GM19043 (cell line): ENCODE data around the gene LRRC37B.
"Not testable (repeated sequence)": the region's sequence is repeated elsewhere in the genome, so short reads cannot be mapped to it uniquely, and the experiment has no call there.

Experiments used
- ATAC-seq: cut with Tn5 transposase; IDR thresholded peaks from one replicate; pipeline ENCODE4 v1.9.1; 2021; ENCODE audit warnings: low read depth; ENCODE audit not compliant: unreplicated experiment

The LRRC37B gene

GRCh38 chr17:32041306-32041875 is 34.2 kb downstream of the LRRC37B start:
- ATAC-seq = not testable (repeated sequence)

DNA sequence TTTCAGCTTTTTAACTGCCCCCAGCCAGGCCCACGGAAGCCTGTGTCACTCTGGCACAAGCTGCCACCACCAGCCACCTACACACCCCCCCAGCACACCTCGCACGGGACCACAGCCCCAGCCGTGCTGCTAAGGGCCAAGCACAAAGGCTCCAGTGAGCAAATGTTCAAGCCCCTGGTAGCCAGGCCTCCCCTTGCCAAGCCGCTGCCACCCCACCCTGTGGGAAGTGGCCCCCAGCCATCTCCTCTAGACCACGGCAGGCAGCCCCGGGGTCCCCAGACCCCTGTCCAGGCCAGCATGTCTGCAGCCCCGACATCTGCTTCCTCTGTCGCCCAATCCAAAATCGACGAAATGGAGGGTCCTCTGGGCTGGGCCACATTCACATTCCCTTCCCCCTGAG is 35.1 kb downstream of the LRRC37B start:
- ATAC-seq = not testable (repeated sequence)

DNA sequence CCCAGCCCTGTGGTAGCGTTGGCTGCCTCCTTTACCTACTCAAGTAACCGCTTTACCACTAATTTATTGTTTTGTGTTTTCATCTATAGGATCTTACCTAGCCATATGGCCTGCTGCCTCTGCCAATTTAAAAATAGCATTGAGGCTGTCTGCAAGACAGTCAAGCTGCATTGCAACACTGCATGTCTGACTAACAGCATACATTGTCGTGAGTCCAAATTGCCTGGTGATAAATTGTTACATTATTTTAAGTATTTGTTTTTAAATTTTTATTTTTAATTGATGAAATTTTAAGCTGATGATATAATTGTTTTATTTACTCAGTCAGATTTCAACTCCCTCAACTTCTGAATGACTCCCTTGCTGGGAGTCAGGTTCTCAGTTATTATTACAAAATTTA is 38.4 kb downstream of the LRRC37B start:
- not testable (repeated sequence) for ATAC-seq

DNA sequence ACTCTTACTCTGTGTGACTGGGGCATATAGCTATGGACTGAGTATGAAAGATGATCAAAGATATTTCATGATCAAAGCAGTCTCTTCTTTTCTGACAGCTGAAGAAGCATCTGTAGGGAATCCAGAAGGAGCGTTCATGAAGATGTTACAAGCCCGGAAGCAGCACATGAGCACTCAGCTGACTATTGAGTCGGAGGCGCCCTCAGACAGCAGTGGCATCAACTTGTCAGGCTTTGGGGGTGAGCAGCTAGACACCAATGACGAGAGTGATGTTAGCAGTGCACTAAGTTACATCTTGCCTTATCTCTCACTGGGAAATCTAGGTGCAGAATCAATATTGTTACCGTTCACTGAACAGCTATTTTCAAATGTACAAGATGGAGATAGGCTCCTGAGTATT is 40.5 kb downstream of the LRRC37B start:
- ATAC-seq = not testable (repeated sequence)

GRCh38 chr17:32054985-32055384 is 47.8 kb downstream of the LRRC37B start:
- ATAC-seq = not testable (repeated sequence)

GRCh38 chr17:32055425-32055824 is 48.2 kb downstream of the LRRC37B start:
- ATAC-seq = not testable (repeated sequence)

- ATAC-seq = not testable (repeated sequence)
Observed at GRCh38 chr17:32056500-32056899, 49.3 kb downstream of the LRRC37B start.

GRCh38 chr17:32057460-32058105 is 50.4 kb downstream of the LRRC37B start:
- ATAC-seq = not testable (repeated sequence)

- ATAC-seq = not testable (repeated sequence)
Observed at GRCh38 chr17:32060695-32061094, 53.5 kb downstream of the LRRC37B start.

DNA sequence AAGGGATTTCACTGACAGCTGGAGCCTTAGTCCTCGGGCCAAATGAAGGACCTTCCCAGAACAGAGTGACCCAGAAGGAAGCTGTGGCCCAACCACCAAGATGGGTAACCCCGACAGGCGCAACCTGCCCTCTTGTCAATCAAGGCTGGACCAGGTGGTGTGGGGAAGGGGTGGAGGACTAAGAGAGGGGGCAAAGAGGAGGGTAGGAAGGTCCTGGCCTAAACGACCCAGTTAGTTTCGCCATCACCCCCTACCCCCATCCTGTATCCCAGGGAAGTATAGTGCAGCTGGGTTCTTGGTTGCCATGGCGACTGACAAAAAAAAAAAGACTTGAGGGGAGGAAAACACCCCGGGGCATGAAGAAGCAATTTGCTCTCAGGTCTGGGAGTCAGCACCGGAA is 54.7 kb downstream of the LRRC37B start:
- not testable (repeated sequence) for ATAC-seq

- ATAC-seq = not testable (repeated sequence)
Observed at GRCh38 chr17:32064091-32064490, 56.9 kb downstream of the LRRC37B start.

DNA sequence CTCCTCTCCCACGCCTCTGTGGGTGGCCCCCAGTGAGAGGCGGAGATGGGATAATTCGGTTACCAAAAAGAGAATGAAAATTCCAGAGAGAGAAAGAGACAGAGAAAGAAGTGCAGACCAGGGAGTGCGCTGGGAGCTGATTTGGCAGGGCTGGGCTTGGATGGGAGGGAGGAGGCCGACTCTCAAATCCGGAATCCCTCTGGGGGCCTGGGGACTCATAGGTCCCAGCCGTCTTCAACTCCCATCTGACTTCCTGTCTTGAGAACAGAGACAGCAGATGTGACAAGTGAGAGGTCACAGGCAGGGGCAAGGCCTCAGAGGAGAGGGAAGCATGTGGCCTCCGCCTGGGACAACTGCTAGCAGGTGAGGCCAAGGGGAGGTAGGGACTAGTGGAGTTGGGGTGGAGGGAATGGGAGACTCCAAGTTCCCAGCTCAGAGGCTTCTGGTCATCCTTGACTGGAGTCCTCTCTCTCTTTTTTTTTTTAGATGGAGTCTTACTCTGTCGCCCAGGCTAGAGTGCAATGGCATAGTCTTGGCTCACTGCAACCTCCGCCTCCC is 59.0 kb downstream of the LRRC37B start:
- not testable (repeated sequence) for ATAC-seq

DNA sequence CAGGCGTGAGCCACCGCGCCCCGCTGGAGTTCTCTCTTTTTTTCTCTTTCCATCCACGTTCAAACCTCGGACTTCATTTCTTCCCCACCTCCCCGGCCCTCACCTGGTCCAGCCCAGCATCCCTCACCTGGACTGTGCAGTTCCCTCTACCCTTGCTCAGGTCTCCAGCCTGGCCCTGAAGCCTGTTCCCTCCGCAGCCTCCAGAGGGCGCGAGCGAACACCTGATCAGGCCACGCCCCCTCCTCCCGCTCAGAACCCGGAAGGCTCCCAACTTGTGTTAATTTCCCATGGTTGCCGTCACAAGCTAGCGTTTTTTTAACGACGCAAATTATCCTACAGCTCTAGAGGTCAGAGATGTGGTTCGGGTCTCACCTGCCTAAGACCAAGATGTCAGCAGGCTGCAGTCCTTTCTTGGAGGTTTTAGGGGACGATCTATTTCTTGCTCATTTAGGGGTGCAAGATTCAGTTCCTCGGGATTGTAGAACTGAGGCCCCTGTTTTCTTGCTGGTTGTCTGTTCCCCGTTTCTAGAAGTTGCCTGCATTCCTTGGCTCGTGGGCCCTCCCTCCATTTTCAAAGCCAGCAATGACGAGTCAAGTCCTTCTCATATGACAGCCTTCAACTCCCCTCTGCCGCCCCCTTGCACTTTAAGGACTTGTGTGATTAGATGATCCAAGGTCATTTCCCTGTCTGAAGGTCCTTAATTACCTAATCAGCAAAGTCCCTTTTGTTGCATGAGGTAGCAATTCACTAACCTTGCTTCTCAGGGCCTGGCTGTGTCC is 59.9 kb downstream of the LRRC37B start:
- ATAC-seq = not testable (repeated sequence)

GRCh38 chr17:32069067-32069466 is 61.9 kb downstream of the LRRC37B start:
- not testable (repeated sequence) for ATAC-seq

DNA sequence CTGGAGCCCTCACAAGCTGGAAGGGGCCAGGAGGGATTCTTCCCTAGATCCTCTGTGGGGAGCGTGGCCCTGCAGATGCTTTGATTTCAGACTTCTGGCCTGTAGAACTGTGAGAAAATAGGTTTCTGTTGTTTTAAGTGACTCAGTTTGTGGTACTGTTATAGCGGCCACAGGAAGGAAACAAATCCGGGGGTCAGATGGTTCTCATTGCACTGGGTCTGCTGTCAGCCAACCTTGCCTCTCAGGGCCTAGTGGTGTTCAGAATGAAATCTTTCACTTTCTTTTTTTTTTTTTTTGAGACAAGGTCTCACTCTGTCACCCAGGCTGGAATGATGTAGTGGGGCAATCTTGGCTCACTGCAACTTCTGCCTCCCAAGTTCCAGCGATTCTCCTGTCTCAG is 64.8 kb downstream of the LRRC37B start:
- ATAC-seq = peak; percentile 89

GRCh38 chr17:32073131-32073530 is 65.9 kb downstream of the LRRC37B start:
- not testable (repeated sequence) for ATAC-seq

DNA sequence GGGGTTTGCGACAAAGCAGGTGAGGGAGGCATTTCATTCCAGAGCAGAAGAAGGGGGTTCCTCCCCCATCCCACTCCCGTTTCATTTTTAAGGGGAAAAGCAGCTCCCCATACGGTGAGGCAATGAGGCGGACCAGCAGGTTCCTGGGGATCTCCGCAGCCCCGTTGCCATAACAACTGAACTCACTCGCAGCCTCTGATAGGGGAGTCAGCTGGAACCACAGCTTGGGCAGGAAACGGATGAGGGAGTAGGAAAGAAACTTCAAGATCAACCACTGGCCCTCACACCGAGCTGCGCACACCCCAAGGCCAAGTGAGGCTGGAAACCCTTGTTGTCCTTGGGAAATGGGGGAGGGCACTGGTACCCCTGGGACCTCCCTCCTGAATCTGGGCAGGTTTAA is 72.6 kb downstream of the LRRC37B start:
- peak; percentile 71 for ATAC-seq

DNA sequence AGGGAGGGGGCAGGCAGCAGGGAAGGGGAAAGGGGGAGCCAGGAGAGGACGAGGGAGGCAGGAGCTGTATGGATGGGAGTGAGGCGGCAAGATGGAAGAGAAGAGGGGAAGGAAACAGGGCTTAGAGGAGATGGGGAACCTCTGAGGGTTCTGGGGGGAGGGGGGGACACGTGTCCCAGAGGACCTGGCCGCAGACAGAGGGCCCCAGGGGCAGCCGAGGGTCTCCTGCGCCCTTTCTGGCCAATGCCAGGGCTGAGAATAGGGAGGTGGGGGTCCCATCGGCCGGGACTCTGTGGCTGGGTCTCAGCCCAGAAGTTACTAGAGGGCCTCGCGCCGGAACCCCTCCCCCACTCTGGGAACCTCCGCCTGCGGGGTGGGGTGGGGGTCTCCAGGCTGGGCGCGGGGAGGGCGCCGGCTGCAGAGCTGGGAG is 76.4 kb downstream of the LRRC37B start:
- not testable (repeated sequence) for ATAC-seq

- ATAC-seq = not testable (repeated sequence)
Observed at GRCh38 chr17:32084003-32084941, 77.1 kb downstream of the LRRC37B start.
